GM12865 (cell line): ENCODE data around the gene ABCB1.
"Not testable (repeated sequence)": the region's sequence is repeated elsewhere in the genome, so short reads cannot be mapped to it uniquely, and the experiment has no call there.

Experiments
- DNase-seq: peaks from one replicate; pipeline ENCODE4 v3.0.0; 2010; ENCODE audit warnings: low read depth
- H3K4me3 ChIP-seq: 2 replicates; pipeline ENCODE4 v1.5.1; 2011; ENCODE audit warnings: mild to moderate bottlenecking, low read depth, low read length, control low read depth
- TF ChIP-seq, protein P1 (sequence below): IDR thresholded peaks from 2 replicates; pipeline ENCODE4 v1.5.1; 2011; ENCODE audit warnings: low read length, control low read depth, low read depth, inconsistent platforms; ENCODE audit not compliant: insufficient read depth; ENCODE audit errors: missing control alignments

ABCB1 gene

DNA sequence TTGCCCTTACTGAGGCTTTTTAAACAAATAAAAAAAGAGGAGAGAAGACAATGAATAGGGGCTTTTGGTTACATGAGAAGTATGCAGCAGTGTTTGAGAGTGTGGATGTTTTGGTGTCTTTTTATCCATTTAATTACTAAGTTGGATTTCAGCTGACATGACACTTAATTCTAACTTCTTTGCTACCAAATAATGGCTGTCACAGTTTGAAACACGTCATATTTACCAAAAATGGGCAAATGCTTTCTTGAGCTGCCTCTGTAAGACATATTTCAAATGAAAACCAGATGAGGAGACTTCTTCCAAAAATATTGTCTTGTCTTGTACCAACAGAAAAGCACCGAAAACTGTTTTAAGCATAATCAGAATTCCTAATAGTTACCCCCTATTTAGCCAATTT is 129.2 kb downstream of the ABCB1 start:
- H3K4me3 ChIP-seq = no peak overlapping the region
- DNase-seq = no peak
- TF ChIP-seq, protein P1, sequence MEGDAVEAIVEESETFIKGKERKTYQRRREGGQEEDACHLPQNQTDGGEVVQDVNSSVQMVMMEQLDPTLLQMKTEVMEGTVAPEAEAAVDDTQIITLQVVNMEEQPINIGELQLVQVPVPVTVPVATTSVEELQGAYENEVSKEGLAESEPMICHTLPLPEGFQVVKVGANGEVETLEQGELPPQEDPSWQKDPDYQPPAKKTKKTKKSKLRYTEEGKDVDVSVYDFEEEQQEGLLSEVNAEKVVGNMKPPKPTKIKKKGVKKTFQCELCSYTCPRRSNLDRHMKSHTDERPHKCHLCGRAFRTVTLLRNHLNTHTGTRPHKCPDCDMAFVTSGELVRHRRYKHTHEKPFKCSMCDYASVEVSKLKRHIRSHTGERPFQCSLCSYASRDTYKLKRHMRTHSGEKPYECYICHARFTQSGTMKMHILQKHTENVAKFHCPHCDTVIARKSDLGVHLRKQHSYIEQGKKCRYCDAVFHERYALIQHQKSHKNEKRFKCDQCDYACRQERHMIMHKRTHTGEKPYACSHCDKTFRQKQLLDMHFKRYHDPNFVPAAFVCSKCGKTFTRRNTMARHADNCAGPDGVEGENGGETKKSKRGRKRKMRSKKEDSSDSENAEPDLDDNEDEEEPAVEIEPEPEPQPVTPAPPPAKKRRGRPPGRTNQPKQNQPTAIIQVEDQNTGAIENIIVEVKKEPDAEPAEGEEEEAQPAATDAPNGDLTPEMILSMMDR = no peak

DNA sequence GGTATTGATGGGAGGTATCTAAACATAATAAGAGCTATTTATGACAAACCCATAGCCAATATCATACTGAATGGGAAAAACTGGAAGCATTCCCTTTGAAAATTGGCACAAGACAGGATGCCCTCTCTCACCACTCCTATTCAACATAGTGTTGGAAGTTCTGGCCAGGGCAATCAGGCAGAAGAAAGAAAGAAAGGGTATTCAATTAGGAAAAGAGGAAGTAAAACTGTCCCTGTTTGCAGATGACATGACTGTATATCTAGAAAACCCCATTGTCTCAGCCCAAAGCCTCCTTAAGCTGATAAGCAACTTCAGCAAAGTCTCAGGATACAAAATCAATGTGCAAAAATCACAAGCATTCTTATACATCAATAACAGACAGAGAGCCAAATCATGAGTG is 131.5 kb downstream of the ABCB1 start:
- DNase-seq, H3K4me3 ChIP-seq: not testable (repeated sequence)

DNA sequence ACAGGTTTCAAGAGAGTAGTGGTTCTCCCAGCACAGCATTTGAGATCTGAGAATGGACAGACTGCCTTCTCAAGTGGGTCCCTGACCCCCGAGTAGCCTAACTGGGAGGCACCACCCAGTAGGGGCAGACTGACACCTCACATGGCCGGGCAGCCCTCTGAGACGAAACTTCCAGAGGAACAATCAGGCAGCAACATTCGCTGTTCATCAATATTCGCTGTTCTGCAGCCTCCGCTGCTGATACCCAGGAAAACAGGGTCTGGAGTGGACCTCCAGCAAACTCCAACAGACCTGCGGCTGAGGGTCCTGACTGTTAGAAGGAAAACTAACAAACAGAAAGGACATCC is 135.2 kb downstream of the ABCB1 start:
- not testable (repeated sequence) for DNase-seq

DNA sequence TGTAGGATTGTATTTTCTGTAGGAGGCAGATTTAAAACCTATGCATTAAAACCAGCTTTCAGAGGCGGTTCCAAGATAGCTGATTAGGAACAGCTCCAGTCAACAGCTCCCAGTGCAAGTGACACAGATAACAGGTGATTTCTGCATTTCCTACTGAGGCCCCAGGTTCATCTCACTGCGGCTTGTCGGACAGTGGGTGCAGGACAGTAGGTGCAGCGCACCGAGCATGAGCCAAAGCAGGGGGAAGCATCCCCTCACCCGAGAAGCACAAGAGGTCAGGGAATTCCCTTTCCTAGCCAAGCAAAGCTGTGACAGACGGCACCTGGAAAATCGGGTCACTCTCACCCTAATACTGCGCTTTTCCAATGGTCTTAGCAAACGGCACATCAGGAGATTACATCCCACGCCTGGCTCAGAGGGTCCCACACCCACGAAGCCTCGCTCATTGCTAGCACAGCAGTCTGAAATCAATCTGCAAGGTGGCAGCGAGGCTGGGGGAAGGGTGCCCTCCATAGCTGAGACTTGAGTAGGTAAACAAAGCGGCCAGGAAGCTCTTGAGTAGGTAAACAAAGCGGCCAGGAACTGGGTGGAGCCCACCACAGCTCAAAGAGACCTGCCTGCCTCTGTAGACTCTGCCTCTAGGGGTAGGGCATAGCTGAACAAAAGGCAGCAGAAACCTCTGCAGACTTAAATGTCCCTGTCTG is 135.7 kb downstream of the ABCB1 start:
- not testable (repeated sequence) for DNase-seq, H3K4me3 ChIP-seq

More for the DNA sequence above, 135.2 kb downstream of the ABCB1 start:
- not testable (repeated sequence) for H3K4me3 ChIP-seq

DNA sequence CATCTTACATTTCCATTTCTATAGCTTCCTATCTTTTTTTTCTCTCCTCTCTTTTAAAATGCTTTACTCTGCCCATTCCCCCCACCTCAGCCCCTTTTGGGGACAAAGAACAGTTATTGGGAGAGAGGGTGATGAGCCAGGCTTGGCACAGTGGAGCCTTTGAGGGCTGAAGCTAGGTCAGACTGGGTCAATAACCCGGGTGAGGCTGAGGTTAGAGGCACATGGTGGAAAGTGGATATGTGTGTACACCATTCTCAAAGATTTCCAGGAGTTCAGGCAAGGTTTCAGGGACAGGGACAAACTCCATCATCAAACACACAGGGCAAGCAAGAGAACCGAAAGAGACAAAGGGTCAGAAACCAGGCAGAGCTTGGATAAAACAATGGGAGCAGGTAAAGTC is 136.7 kb downstream of the ABCB1 start:
- H3K4me3 ChIP-seq = no peak overlapping the region
- no peak for DNase-seq
- TF ChIP-seq, protein P1 = no peak

DNA sequence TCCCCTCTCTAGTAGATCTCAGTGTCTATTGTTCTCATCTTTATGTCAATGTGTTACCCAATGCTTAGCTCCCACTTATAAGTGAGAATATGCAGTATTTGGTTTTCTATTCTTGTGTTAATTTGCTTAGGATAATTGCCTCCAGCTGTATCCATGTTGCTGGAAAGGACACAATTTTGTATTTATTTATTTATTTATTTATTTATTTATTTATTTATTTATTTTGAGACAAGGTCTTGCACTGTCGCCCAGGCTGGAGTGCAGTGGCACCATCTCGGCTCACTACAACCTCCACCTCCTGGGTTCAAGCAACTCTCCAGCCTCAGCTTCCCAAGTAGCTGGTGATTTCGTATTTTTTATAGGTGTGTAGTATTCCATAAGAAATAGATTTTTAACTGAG is 140.2 kb downstream of the ABCB1 start:
- not testable (repeated sequence) for DNase-seq, H3K4me3 ChIP-seq

DNA sequence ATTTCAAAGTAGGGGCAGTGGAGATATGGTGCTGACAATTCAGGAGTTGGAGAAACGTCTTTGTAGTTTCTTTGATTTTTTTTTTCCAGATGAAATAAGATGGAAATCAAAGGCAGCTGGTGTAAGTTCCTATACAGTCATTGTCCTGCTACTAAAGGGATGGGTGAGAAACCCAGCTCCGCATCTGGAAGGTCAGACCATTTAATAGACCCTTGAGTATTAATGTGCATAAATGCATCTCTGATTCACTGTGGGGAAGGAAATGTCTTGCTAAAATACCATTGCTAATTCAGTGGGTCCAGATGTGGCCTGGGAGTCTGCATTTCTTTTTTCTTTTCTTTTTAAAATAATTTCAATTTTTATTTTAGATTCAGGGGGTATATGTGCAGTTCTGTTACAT is 140.7 kb downstream of the ABCB1 start:
- no peak overlapping the region for H3K4me3 ChIP-seq
- TF ChIP-seq, protein P1 = no peak
- no peak for DNase-seq

DNA sequence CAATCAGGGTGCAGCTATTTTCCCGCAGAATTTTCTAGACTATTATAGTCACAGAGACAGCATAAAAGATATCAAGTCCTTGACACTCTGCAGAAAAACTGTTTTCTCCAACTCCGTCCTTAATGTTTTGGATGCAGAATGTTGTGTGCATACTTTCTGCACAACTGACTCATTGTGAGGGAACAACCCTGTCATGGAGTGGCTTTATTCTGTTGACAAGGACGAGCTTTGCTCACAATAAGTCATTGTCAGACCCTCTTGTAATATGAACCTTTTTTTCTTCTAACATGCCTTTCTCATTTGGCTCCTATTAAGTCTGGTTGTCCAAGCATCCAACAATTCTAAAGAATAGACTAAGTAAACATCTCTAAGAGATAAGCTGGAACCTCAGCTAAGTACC is 142.5 kb downstream of the ABCB1 start:
- no peak overlapping the region for H3K4me3 ChIP-seq
- TF ChIP-seq, protein P1 = no peak
- no peak for DNase-seq

DNA sequence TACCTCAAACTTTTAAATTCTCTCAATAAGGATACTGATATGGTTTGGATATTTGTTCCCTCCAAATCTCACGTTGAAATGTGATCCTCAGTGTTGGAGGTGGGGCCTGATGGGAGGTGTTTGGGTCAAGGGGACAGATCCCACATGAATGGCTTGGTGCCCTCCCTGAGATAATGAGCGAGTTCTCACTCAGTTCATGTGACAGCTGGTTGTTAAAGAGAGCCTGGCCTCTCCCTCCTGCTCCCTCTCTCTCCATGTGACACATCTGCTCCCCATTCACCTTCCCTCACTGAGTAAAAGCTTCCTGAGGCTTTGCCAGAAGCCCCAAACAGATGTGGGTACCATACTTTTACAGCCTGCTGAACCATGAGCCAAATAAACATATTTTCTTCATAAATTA is 144.4 kb downstream of the ABCB1 start:
- TF ChIP-seq, protein P1 = no peak
- no peak for DNase-seq
- H3K4me3 ChIP-seq = no peak overlapping the region
